DND-41 (cell line): Measurements from ENCODE around the gene PLCG1.

Experiments used
- CTCF ChIP-seq: IDR thresholded peaks from 2 replicates; pipeline ENCODE4 v1.5.1; 2012; ENCODE audit warnings: borderline replicate concordance, low read length, moderate library complexity, mild to moderate bottlenecking; ENCODE audit not compliant: poor library complexity, severe bottlenecking; ENCODE audit errors: extremely low read depth
- EZH2 ChIP-seq: IDR thresholded peaks from 3 replicates; pipeline ENCODE4 v1.6.1; 2012; ENCODE audit warnings: borderline replicate concordance, low read depth, mild to moderate bottlenecking, moderate library complexity, low read length, inconsistent platforms; ENCODE audit not compliant: severe bottlenecking

DNA sequence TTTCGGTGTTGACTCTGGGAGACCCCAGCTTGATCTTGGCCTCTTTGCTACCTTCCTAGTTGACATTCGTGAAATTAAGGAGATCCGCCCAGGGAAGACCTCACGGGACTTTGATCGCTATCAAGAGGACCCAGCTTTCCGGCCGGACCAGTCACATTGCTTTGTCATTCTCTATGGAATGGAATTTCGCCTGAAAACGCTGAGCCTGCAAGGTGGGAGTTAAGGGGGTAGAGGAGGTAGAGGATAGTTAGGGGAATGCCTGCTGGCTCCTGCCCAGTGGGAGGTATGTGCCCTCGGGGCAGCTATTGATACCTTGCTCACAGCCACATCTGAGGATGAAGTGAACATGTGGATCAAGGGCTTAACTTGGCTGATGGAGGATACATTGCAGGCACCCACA, 22.2 kb downstream of the PLCG1 start:
- TF ChIP-seq CTCF: no peak
- TF ChIP-seq EZH2: no peak
